K562 (cell line): ENCODE data around the gene PSMD9. TPM values are rescaled to one million over a fixed set of nuclear protein-coding genes. Genes with fewer than 3 reads are reported as not detected.

ENCODE experiments used
- ATAC-seq: fragments of 200-7000 bp; cut with Tn5 transposase; 3 replicates; pipeline ENCODE4 v1.9.1; 2020; ENCODE audit warnings: moderate library complexity
- BruUV-seq: library from RNA; stranded (reverse); fragments of 400-500 nt; replicated peaks from 2 replicates; lab custom pipeline; 2021; lab: Mats Ljungman, UMichigan
- CTCF ChIA-PET: fragments of 300-600 bp; formaldehyde crosslinking; extraction: SDS; loops from one replicate; lab custom pipeline; 2021; ENCODE audit warnings: low intra/inter-chr PET ratio; lab: Yijun Ruan, JAX
- POLR2A ChIA-PET: fragments of 300-600, 350-650 bp; sonication (Branson Sonifier 250); formaldehyde crosslinking; extraction: SDS; loops from one replicate; lab custom pipeline; 2021; ENCODE audit warnings: antibody characterized with exemption, inconsistent platforms; lab: Yijun Ruan, JAX
- DNase-seq, 4 experiments: peaks; one replicate each; pipeline versions ENCODE4 v3.0.0 to v3.0.0-alpha.2; 2011 to 2018; ENCODE audit warnings: low spot score in 3 of 4, mixed read lengths in 3 of 4; ENCODE audit errors: extremely low read depth in 1 of 4
- FAIRE-seq: peaks from 2 replicates; lab custom pipeline; 2011; peaks lifted over from hg19 to GRCh38; lab: Jason Lieb, UNC
- H2AFZ ChIP-seq: 2 replicates; pipeline ENCODE4 v1.6.0; 2011; ENCODE audit warnings: low read depth, low read length, control low read depth, inconsistent platforms
- H3K27ac ChIP-seq: fragments of 200-600 bp; 3 replicates; pipeline ENCODE4 v1.8.0; 2011; ENCODE audit warnings: low read depth, mild to moderate bottlenecking, control low read depth, inconsistent platforms, low read length, moderate library complexity, mixed read lengths; ENCODE audit errors: extremely low read depth
- H3K27me3 ChIP-seq, 2 experiments: fragments of 300-600 bp in 1 of 2; 2 replicates in 1 of 2; 3 replicates in 1 of 2; pipeline versions ENCODE4 v1.6.0 to v1.8.0; 2011; ENCODE audit warnings: inconsistent platforms in 2 of 2, low read length in 2 of 2, mild to moderate bottlenecking in 1 of 2, mixed read lengths in 1 of 2, moderate library complexity in 1 of 2; ENCODE audit not compliant: control insufficient read depth in 2 of 2, insufficient read depth in 2 of 2
- H3K36me3 ChIP-seq: fragments of 300-600 bp; 3 replicates; pipeline ENCODE4 v1.8.0; 2011; ENCODE audit warnings: mild to moderate bottlenecking, low read length, inconsistent platforms; ENCODE audit not compliant: control insufficient read depth, insufficient read depth
- H3K4me1 ChIP-seq, 2 experiments: fragments of 200-600 bp in 1 of 2; replicated peaks in 1 of 2; 2 replicates in 1 of 2; 3 replicates in 1 of 2; pipeline versions ENCODE4 v1.5.1 to v1.8.0; 2011; ENCODE audit warnings: inconsistent platforms in 2 of 2, low read length in 2 of 2, mild to moderate bottlenecking in 1 of 2, mixed read lengths in 1 of 2, moderate library complexity in 1 of 2; ENCODE audit not compliant: control insufficient read depth in 2 of 2, insufficient read depth in 2 of 2
- H3K4me2 ChIP-seq: 2 replicates; pipeline ENCODE4 v1.6.1; 2011; ENCODE audit warnings: low read length, control low read depth, inconsistent platforms, mixed read lengths; ENCODE audit not compliant: insufficient read depth
- H3K4me3 ChIP-seq: fragments of 200-600 bp; sonication (generic), shearing (Covaris generic); 2 replicates; pipeline ENCODE4 v1.5.1; 2016; ENCODE audit warnings: control low read depth, inconsistent platforms
- H3K79me2 ChIP-seq: fragments of 200-600 bp; 3 replicates; pipeline ENCODE4 v1.8.0; 2011; ENCODE audit warnings: low read length, inconsistent platforms; ENCODE audit not compliant: control insufficient read depth, insufficient read depth
- H3K9ac ChIP-seq, 2 experiments: 2 replicates each; pipeline versions ENCODE4 v1.6.0 to v1.6.1; 2011; ENCODE audit warnings: low read depth in 2 of 2, low read length in 2 of 2, control low read depth in 1 of 2, inconsistent platforms in 1 of 2, mild to moderate bottlenecking in 1 of 2, mixed read lengths in 1 of 2; ENCODE audit not compliant: insufficient read depth in 1 of 2
- H3K9me1 ChIP-seq: one replicate; pipeline ENCODE4 v1.6.0; 2011; ENCODE audit warnings: inconsistent platforms, mild to moderate bottlenecking, low read length, moderate library complexity; ENCODE audit not compliant: control insufficient read depth, insufficient read depth
- H3K9me3 ChIP-seq: replicated peaks from 2 replicates; pipeline ENCODE4 v1.5.1; 2011; ENCODE audit warnings: low read depth, low read length, inconsistent platforms; ENCODE audit not compliant: control insufficient read depth, insufficient read depth
- H4K20me1 ChIP-seq: replicated peaks from 2 replicates; pipeline ENCODE4 v1.6.1; 2011; ENCODE audit warnings: low read length, inconsistent platforms, mixed read lengths; ENCODE audit not compliant: control insufficient read depth, insufficient read depth
- ETV6 ChIP-seq, 3 experiments: fragments of 150-350 bp in 1 of 3; sonication (generic) in 1 of 3; formaldehyde crosslinking in 1 of 3; IDR thresholded peaks; 2 replicates each; pipeline versions ENCODE4 v1.6.1 to v1.8.0; 2014 to 2022; ENCODE audit warnings: borderline replicate concordance in 2 of 3, low read depth in 2 of 3, antibody characterized with exemption in 1 of 3, low read length in 1 of 3, mild to moderate bottlenecking in 1 of 3, missing genetic modification reagents in 1 of 3
- GATAD2A ChIP-seq: fragments of 450-650 bp; IDR thresholded peaks from 2 replicates; pipeline ENCODE4 v1.6.1; 2017
- PBX2 ChIP-seq, 2 experiments: IDR thresholded peaks in 1 of 2; conservative IDR thresholded peaks in 1 of 2; 2 replicates each; pipeline ENCODE4 v1.6.1; 2016; ENCODE audit warnings: low read depth in 2 of 2, mild to moderate bottlenecking in 1 of 2, missing compliant biosample characterization in 1 of 2, missing genetic modification characterization in 1 of 2, moderate library complexity in 1 of 2
- TAF15 ChIP-seq: fragments of 200-400 bp; formaldehyde crosslinking; IDR thresholded peaks from 2 replicates; pipeline ENCODE4 v1.6.1; 2017; ENCODE audit warnings: mild to moderate bottlenecking, low read depth, low read length, moderate library complexity
- WGBS: fragments of 100-300 bp; shearing (Covaris generic); methylation state at CpG from one replicate; pipeline ENCODE4 v1.1.6; 2016; ENCODE audit warnings: low coverage, mixed read lengths; ENCODE audit not compliant: insufficient coverage; ENCODE audit errors: missing lambda C conversion rate; 5-methylcytosine and 5-hydroxymethylcytosine counted together
- in situ Hi-C: fragments of 300-500 bp; cut with MboI; formaldehyde crosslinking; loops from 4 replicates; pipeline ENCODE4 v1.15.0; 2018; ENCODE audit warnings: inconsistent platforms, mixed read lengths
- intact Hi-C: fragments of 100-400 bp; cut with micrococcal nuclease; formaldehyde crosslinking; loops from 2 replicates; pipeline ENCODE4 v1.14.2; 2022
- polyA plus RNA-seq, 8 experiments: library from polyadenylated mRNA; depleted of rRNA in 4 of 8; stranded (reverse) in 5 of 8; unstranded in 3 of 8; fragments of >200 nt; fragmentation: Nextera tagmentation in 2 of 8; fragmentation: Illumina TruSeq in 1 of 8; extraction: Ambion mirVana in 2 of 8; extraction: Trizol in 1 of 8; gene quantifications; 2 replicates each; pipeline versions ENCODE4 v1.2.1 to v1.2.3, GENCODE V29; 2011 to 2014; ENCODE audit warnings: inconsistent platforms in 1 of 8, missing spikeins in 1 of 8
- total RNA-seq, 7 experiments: library from RNA; depleted of rRNA in 6 of 7; stranded (reverse); fragments of >200 nt in 6 of 7; fragmentation: Illumina TruSeq in 2 of 7; extraction: Trizol in 2 of 7; gene quantifications; 2 replicates each; pipeline versions ENCODE4 v1.2.1 to v1.2.3, GENCODE V29; 2011 to 2021; ENCODE audit warnings: low replicate concordance in 1 of 7
- TF ChIP-seq, protein P1 (sequence below): fragments of 250-450 bp; sonication (Bioruptor Pico); IDR thresholded peaks from 2 replicates; pipeline ENCODE4 v1.4.0; 2020; ENCODE audit warnings: mild to moderate bottlenecking, moderate library complexity

Gene PSMD9
- total and polyA plus RNA-seq, 9 of the 15 experiments (the other 6 are each of a cell fraction or from before 2014, with no cell fraction given): 12.2 to 143 (median 61.3) TPM

DNA sequence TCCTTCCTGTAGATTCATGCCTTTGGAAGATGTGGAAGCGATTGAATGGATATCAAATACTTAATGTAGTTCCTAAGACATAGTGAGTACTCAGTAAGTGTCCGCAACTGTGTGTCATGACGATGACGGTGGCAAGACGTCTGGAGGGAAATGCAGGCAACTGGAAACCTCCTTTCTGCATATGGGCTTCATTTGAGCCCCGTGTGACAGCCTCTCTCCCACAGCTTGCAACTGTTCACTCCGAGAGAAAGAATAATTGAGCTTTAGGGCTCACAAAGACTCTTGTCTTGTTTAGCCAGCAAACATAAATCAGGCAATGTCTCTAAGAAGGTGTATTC, 36.7 kb downstream of the PSMD9 start:
- Histone ChIP-seq H3K9me1 (no peaks in the 10 kb centered on the region), H3K4me2 (no peak overlapping the region), H3K9me3 (no peaks in the 10 kb centered on the region), H3K27me3 (no peaks in the 10 kb centered on the region), H2AFZ (no peak overlapping the region), H3K4me1 (peaks cover 12 to 15% of the 10 kb centered on the region in 2 experiments), H3K27ac (no peak overlapping the region), H3K4me3 (no peak overlapping the region), H3K36me3 (peaks cover 2% of the 10 kb centered on the region; the same call in 1 of the 3 replicates)
- FAIRE-seq (no peak), DNase-seq (no peak), ATAC-seq (peak; percentile 29; the same call in 1 of the 3 replicates)
- in situ Hi-C loops: no loop called here
- 65% methylated on average over 7 of the region's 7 CpGs for WGBS
- no TSS peak for BruUV-seq
- ChIA-PET CTCF (no interaction called here), POLR2A (interaction anchor here (0.6 to 0.8 kb wide), 3 partner anchors 9 to 98 kb away, joined by 3 read pairs; no protein-coding TSS in a partner anchor)
- TF ChIP-seq, protein P1, sequence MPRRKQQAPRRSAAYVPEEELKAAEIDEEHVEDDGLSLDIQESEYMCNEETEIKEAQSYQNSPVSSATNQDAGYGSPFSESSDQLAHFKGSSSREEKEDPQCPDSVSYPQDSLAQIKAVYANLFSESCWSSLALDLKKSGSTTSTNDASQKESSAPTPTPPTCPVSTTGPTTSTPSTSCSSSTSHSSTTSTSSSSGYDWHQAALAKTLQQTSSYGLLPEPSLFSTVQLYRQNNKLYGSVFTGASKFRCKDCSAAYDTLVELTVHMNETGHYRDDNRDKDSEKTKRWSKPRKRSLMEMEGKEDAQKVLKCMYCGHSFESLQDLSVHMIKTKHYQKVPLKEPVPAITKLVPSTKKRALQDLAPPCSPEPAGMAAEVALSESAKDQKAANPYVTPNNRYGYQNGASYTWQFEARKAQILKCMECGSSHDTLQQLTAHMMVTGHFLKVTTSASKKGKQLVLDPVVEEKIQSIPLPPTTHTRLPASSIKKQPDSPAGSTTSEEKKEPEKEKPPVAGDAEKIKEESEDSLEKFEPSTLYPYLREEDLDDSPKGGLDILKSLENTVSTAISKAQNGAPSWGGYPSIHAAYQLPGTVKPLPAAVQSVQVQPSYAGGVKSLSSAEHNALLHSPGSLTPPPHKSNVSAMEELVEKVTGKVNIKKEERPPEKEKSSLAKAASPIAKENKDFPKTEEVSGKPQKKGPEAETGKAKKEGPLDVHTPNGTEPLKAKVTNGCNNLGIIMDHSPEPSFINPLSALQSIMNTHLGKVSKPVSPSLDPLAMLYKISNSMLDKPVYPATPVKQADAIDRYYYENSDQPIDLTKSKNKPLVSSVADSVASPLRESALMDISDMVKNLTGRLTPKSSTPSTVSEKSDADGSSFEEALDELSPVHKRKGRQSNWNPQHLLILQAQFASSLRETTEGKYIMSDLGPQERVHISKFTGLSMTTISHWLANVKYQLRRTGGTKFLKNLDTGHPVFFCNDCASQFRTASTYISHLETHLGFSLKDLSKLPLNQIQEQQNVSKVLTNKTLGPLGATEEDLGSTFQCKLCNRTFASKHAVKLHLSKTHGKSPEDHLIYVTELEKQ (CRISPR knock-in tag): no peak
- TF ChIP-seq PBX2 (CRISPR knock-in tag; IDR thresholded peaks at IDR 0.05; ENCODE audit: low read depth) (no peak), PBX2 (tag; conservative IDR thresholded peaks at IDR 0.05; ENCODE audit: low read depth) (0 out of 2 replicates have a peak, but pooled peaks have one; percentile 9), ETV6 (IDR thresholded peaks at IDR 0.05; ENCODE audit: borderline replicate concordance in 1 of 2, low read depth in 2 of 2, low read length in 1 of 2) (no peak), ETV6 (CRISPR knock-in tag; IDR thresholded peaks at IDR 0.05; ENCODE audit: borderline replicate concordance) (no peak), TAF15 (no peak), GATAD2A (no peak)
- TF ChIP-seq, all 486 proteins: peak for 1
- no peaks in the 10 kb centered on the region for H4K20me1 ChIP-seq
- no peaks in the 10 kb centered on the region for H3K79me2 ChIP-seq
- intact Hi-C loops: no loop called here
- H3K9ac ChIP-seq: no peak overlapping the region
